ENCODE measurements around the gene PRAC1. TPM values are rescaled to one million over a fixed set of nuclear protein-coding genes. Genes with fewer than 3 reads are reported as not detected.

The PRAC1 gene
- total RNA-seq, 1 experiment from 2014 or later, result not detected

GRCh38 chr17:48720266-48721008 is 1.9 kb downstream of the PRAC1 start:
- Mint-ChIP-seq H3K36me3 (ENCODE audit: insufficient read depth, unreplicated experiment) (peaks cover 4% of the 10 kb centered on the region), H3K9me3 (ENCODE audit: low read depth, unreplicated experiment) (no peaks in the 10 kb centered on the region), H3K4me3 (ENCODE audit: low read depth, unreplicated experiment) (no peak overlapping the region), H3K4me1 (ENCODE audit: low read depth, unreplicated experiment) (peaks cover 11% of the 10 kb centered on the region), H3K27ac (ENCODE audit: unreplicated experiment) (no peak overlapping the region), H3K27me3 (ENCODE audit: unreplicated experiment) (peaks cover 16% of the 10 kb centered on the region)
- TF ChIP-seq CTCF (IDR thresholded peaks at IDR 0.05; ENCODE audit: unreplicated experiment), result no peak
- no TSS peak for BruUV-seq (replicated peaks)
- no peak for DNase-seq
- intact Hi-C loops (cut with micrococcal nuclease; ENCODE audit: unreplicated experiment), result no loop called here
- CTCF ChIA-PET, result interaction anchor here (1.7 to 1.8 kb wide), 2 partner anchors 42 to 158 kb away, joined by 4 to 6 read pairs; no protein-coding TSS in a partner anchor

- no peak for DNase-seq
- CTCF ChIA-PET, result interaction anchor here (0.8 to 0.9 kb wide), 2 partner anchors 32 to 159 kb away, joined by 3 read pairs; no protein-coding TSS in a partner anchor
- intact Hi-C loops (cut with micrococcal nuclease; ENCODE audit: unreplicated experiment), result no loop called here
- no peak overlapping the region for H3K27ac Mint-ChIP-seq (ENCODE audit: unreplicated experiment)
- H3K4me1 Mint-ChIP-seq (ENCODE audit: low read depth, unreplicated experiment), result peaks cover 11% of the 10 kb centered on the region
- no TSS peak for BruUV-seq (replicated peaks)
- peaks cover 4% of the 10 kb centered on the region for H3K36me3 Mint-ChIP-seq (ENCODE audit: insufficient read depth, unreplicated experiment)
- H3K9me3 Mint-ChIP-seq (ENCODE audit: low read depth, unreplicated experiment), result no peaks in the 10 kb centered on the region
- H3K27me3 Mint-ChIP-seq (ENCODE audit: unreplicated experiment), result peaks cover 14% of the 10 kb centered on the region
- no peak overlapping the region for H3K4me3 Mint-ChIP-seq (ENCODE audit: low read depth, unreplicated experiment)
- no peak for TF ChIP-seq CTCF (IDR thresholded peaks at IDR 0.05; ENCODE audit: unreplicated experiment)
Measured at GRCh38 chr17:48719642-48720265, 2.6 kb downstream of the PRAC1 start.

DNA sequence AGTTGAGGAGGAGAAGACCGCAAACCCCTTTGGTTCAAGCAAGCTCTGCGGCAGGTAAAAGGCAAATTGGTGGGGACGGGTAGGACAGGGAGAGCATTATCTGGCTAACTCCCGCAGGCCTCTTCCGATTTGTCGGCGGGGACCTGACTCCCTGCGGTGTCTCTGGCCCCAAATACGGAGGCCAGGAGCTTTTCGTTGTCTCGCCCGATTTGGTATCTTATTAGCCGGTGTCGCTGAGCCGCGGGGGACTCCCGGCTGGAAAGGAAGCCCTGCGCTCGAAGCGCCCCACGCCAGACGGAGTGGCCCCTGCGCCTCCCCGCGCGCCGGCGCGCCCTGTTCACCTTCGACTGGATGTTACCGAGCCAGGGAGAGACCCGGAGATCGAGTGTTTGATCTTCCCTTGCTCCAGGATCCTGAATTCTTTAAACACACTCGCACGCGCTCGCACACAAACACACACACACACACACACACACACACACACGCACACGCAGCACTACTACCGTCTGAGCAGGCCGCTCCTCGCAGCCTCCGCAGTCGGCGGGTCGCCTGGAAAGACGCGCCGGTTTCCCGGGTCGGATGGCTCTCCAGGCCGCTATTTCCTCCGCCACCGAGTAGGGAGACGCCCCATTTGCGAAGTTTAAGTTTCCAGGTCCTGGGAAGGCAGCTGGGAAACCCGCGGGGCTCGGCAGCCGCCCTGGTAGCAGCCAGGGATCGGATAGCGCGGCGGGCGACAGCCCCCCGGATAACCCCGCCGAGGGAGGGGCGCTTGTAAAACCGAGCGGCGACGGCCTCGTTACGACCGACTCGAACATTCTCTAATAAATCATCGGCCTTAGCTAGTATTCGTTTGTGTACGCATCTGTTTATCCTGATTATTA is 3.3 kb downstream of the PRAC1 start:
- H3K36me3 Mint-ChIP-seq (ENCODE audit: insufficient read depth, unreplicated experiment), result no peaks in the 10 kb centered on the region
- peaks cover 6% of the 10 kb centered on the region for H3K27me3 Mint-ChIP-seq (ENCODE audit: unreplicated experiment)
- CTCF ChIA-PET, result interaction anchor here (0.8 to 0.9 kb wide), 2 partner anchors 32 to 160 kb away, joined by 3 read pairs; no protein-coding TSS in a partner anchor
- no peak for TF ChIP-seq CTCF (IDR thresholded peaks at IDR 0.05; ENCODE audit: unreplicated experiment)
- intact Hi-C loops (cut with micrococcal nuclease; ENCODE audit: unreplicated experiment), result no loop called here
- H3K4me3 Mint-ChIP-seq (ENCODE audit: low read depth, unreplicated experiment), result no peak overlapping the region
- no TSS peak for BruUV-seq (replicated peaks)
- H3K27ac Mint-ChIP-seq (ENCODE audit: unreplicated experiment), result no peak overlapping the region
- peaks cover 5% of the 10 kb centered on the region for H3K4me1 Mint-ChIP-seq (ENCODE audit: low read depth, unreplicated experiment)
- no peaks in the 10 kb centered on the region for H3K9me3 Mint-ChIP-seq (ENCODE audit: low read depth, unreplicated experiment)
- no peak for DNase-seq

- CTCF ChIA-PET, result interaction anchor here (0.6 to 0.7 kb wide), 2 partner anchors 184 to 197 kb away, joined by 3 to 5 read pairs; no protein-coding TSS in a partner anchor
- no peak overlapping the region for H3K27ac Mint-ChIP-seq (ENCODE audit: unreplicated experiment)
- H3K4me1 Mint-ChIP-seq (ENCODE audit: low read depth, unreplicated experiment), result no peaks in the 10 kb centered on the region
- TF ChIP-seq CTCF (IDR thresholded peaks at IDR 0.05; ENCODE audit: unreplicated experiment), result no peak
- peaks cover under 1% of the 10 kb centered on the region for H3K27me3 Mint-ChIP-seq (ENCODE audit: unreplicated experiment)
- no peaks in the 10 kb centered on the region for H3K9me3 Mint-ChIP-seq (ENCODE audit: low read depth, unreplicated experiment)
- no peaks in the 10 kb centered on the region for H3K36me3 Mint-ChIP-seq (ENCODE audit: insufficient read depth, unreplicated experiment)
- intact Hi-C loops (cut with micrococcal nuclease; ENCODE audit: unreplicated experiment), result no loop called here
- DNase-seq, result no peak
- no peak overlapping the region for H3K4me3 Mint-ChIP-seq (ENCODE audit: low read depth, unreplicated experiment)
- BruUV-seq (replicated peaks), result no TSS peak
Measured at GRCh38 chr17:48718227-48718760, 4.0 kb downstream of the PRAC1 start.
